IMR-90 (cell line): Measurements from ENCODE around the gene LHPP. TPM values are rescaled to one million over a fixed set of nuclear protein-coding genes. Genes with fewer than 3 reads are reported as not detected.

Experiments
- ATAC-seq: fragments of 200-7000 bp; cut with Tn5 transposase; 2 replicates; pipeline ENCODE4 v1.9.1; 2020; ENCODE audit warnings: low read depth, mild to moderate bottlenecking, moderate library complexity
- BruUV-seq: library from RNA; stranded (reverse); fragments of 400-500 nt; replicated peaks from 2 replicates; lab custom pipeline; 2021; lab: Mats Ljungman, UMichigan
- CTCF ChIA-PET: fragments of 300-600 bp; formaldehyde crosslinking; extraction: SDS; loops from one replicate; lab custom pipeline; 2021; ENCODE audit warnings: antibody characterized with exemption; lab: Yijun Ruan, JAX
- POLR2A ChIA-PET: fragments of 300-600 bp; sonication (Branson Sonifier 250); formaldehyde crosslinking; loops from one replicate; lab custom pipeline; 2022; ENCODE audit warnings: antibody characterized with exemption; ENCODE audit not compliant: unreplicated experiment; lab: Charles Lee
- DNase-seq: peaks from one replicate; pipeline ENCODE4 v3.0.0; 2013
- H2AFZ ChIP-seq: replicated peaks from 2 replicates; pipeline ENCODE3; 2013; ENCODE audit warnings: low read length, mild to moderate bottlenecking; ENCODE audit not compliant: poor library complexity
- H2AK5ac ChIP-seq: 2 replicates; pipeline ENCODE4 v1.6.1; 2013; ENCODE audit warnings: low read depth, low read length, inconsistent platforms
- H2AK9ac ChIP-seq: replicated peaks from 2 replicates; pipeline ENCODE3; 2013; ENCODE audit warnings: mild to moderate bottlenecking, low read depth, low read length, moderate library complexity; ENCODE audit not compliant: poor library complexity
- H2BK120ac ChIP-seq: 2 replicates; pipeline ENCODE4 v1.6.1; 2013; ENCODE audit warnings: low read depth, low read length, inconsistent platforms
- H2BK15ac ChIP-seq: 3 replicates; pipeline ENCODE4 v1.6.1; 2013; ENCODE audit warnings: low read depth, low read length, inconsistent platforms
- H2BK20ac ChIP-seq: 2 replicates; pipeline ENCODE4 v1.6.1; 2013; ENCODE audit warnings: low read depth, mild to moderate bottlenecking, inconsistent platforms, low read length, moderate library complexity
- H2BK5ac ChIP-seq: 2 replicates; pipeline ENCODE4 v1.6.1; 2013; ENCODE audit warnings: mild to moderate bottlenecking, low read depth, low read length, inconsistent platforms; ENCODE audit not compliant: poor library complexity, severe bottlenecking
- H3K14ac ChIP-seq: replicated peaks from 2 replicates; pipeline ENCODE4 v1.6.1; 2013; ENCODE audit warnings: low read depth, low read length, inconsistent platforms
- H3K18ac ChIP-seq: 2 replicates; pipeline ENCODE4 v1.6.1; 2013; ENCODE audit warnings: low read depth, low read length, control low read depth
- H3K23ac ChIP-seq: 2 replicates; pipeline ENCODE4 v1.6.1; 2013; ENCODE audit warnings: low read depth, low read length, inconsistent platforms
- H3K27ac ChIP-seq: 2 replicates; pipeline ENCODE4 v1.5.1; 2013; ENCODE audit warnings: mild to moderate bottlenecking, control low read depth, low read length; ENCODE audit not compliant: insufficient read depth
- H3K27me3 ChIP-seq: 2 replicates; pipeline ENCODE4 v1.6.1; 2013; ENCODE audit warnings: low read length; ENCODE audit not compliant: control insufficient read depth, insufficient read depth
- H3K36me3 ChIP-seq: 2 replicates; pipeline ENCODE4 v1.6.1; 2013; ENCODE audit warnings: low read length, mixed read lengths; ENCODE audit not compliant: control insufficient read depth, insufficient read depth
- H3K4ac ChIP-seq: 2 replicates; pipeline ENCODE4 v1.6.1; 2013; ENCODE audit warnings: low read depth, low read length, inconsistent platforms
- H3K4me1 ChIP-seq: 2 replicates; pipeline ENCODE4 v1.6.1; 2013; ENCODE audit warnings: low read length, mixed read lengths; ENCODE audit not compliant: control insufficient read depth, insufficient read depth
- H3K4me2 ChIP-seq: 2 replicates; pipeline ENCODE4 v1.6.1; 2013; ENCODE audit warnings: low read depth, mild to moderate bottlenecking, control low read depth, low read length, moderate library complexity
- H3K4me3 ChIP-seq: 2 replicates; pipeline ENCODE4 v1.5.1; 2013; ENCODE audit warnings: low read depth, mild to moderate bottlenecking, control low read depth, low read length, moderate library complexity; ENCODE audit not compliant: insufficient read depth
- H3K56ac ChIP-seq: 2 replicates; pipeline ENCODE4 v1.6.1; 2013; ENCODE audit warnings: low read length, inconsistent platforms; ENCODE audit not compliant: insufficient read depth; ENCODE audit errors: extremely low read depth
- H3K79me1 ChIP-seq, 2 experiments: 2 replicates each; pipeline ENCODE4 v1.6.1; 2013; ENCODE audit warnings: low read length in 2 of 2, inconsistent platforms in 1 of 2, low read depth in 1 of 2
- H3K9ac ChIP-seq: 2 replicates; pipeline ENCODE4 v1.6.1; 2013; ENCODE audit warnings: low read depth, low read length, control low read depth
- H3K9me1 ChIP-seq: 2 replicates; pipeline ENCODE4 v1.6.1; 2013; ENCODE audit warnings: low read length, inconsistent platforms; ENCODE audit not compliant: insufficient read depth
- H3K9me3 ChIP-seq: 2 replicates; pipeline ENCODE4 v1.6.1; 2013; ENCODE audit warnings: low read length; ENCODE audit not compliant: control insufficient read depth, insufficient read depth
- H4K20me1 ChIP-seq: 2 replicates; pipeline ENCODE4 v1.6.1; 2013; ENCODE audit warnings: low read length, inconsistent platforms; ENCODE audit not compliant: insufficient read depth
- H4K5ac ChIP-seq: 2 replicates; pipeline ENCODE4 v1.6.1; 2013; ENCODE audit warnings: mild to moderate bottlenecking, low read depth, low read length, control low read depth
- H4K8ac ChIP-seq, 2 experiments: 2 replicates each; pipeline ENCODE4 v1.6.1; 2013; ENCODE audit warnings: low read depth in 2 of 2, low read length in 2 of 2, control low read depth in 1 of 2, inconsistent platforms in 1 of 2
- H4K91ac ChIP-seq: 2 replicates; pipeline ENCODE4 v1.6.1; 2013; ENCODE audit warnings: low read depth, low read length, inconsistent platforms; ENCODE audit not compliant: insufficient read depth
- BHLHE40 ChIP-seq: fragments of 150-350 bp; IDR thresholded peaks from 2 replicates; pipeline ENCODE4 v1.6.1; 2016; ENCODE audit warnings: mild to moderate bottlenecking, low read depth, low read length
- CEBPB ChIP-seq: IDR thresholded peaks from 2 replicates; pipeline ENCODE4 v1.6.1; 2012; ENCODE audit warnings: low read depth, low read length, improper control_type of control experiment
- CHD1 ChIP-seq: IDR thresholded peaks from 2 replicates; pipeline ENCODE4 v1.6.1; 2012; ENCODE audit warnings: low read depth, low read length, improper control_type of control experiment
- CTCF ChIP-seq: conservative IDR thresholded peaks from 2 replicates; pipeline ENCODE4 v1.5.1; 2012; ENCODE audit warnings: mild to moderate bottlenecking, low read depth, low read length, improper control_type of control experiment
- FOS ChIP-seq: fragments of 150-350 bp; IDR thresholded peaks from 2 replicates; pipeline ENCODE4 v1.6.1; 2016; ENCODE audit warnings: low read depth, low read length
- MAFK ChIP-seq: IDR thresholded peaks from 2 replicates; pipeline ENCODE4 v1.6.1; 2012; ENCODE audit warnings: low read depth, low read length, improper control_type of control experiment
- MAZ ChIP-seq: IDR thresholded peaks from 2 replicates; pipeline ENCODE4 v1.6.1; 2012; ENCODE audit warnings: low read depth, mild to moderate bottlenecking, low read length, improper control_type of control experiment, moderate library complexity, borderline replicate concordance
- MXI1 ChIP-seq: IDR thresholded peaks from 2 replicates; pipeline ENCODE4 v1.6.1; 2012; ENCODE audit warnings: low read depth, mild to moderate bottlenecking, low read length, moderate library complexity, borderline replicate concordance
- NFE2L2 ChIP-seq: fragments of 150-350 bp; IDR thresholded peaks from 2 replicates; pipeline ENCODE4 v1.6.1; 2016; ENCODE audit warnings: low read depth, mild to moderate bottlenecking, low read length
- POLR2A ChIP-seq: IDR thresholded peaks from 2 replicates; pipeline ENCODE4 v1.6.1; 2012; ENCODE audit warnings: mild to moderate bottlenecking, low read depth, low read length
- RAD21 ChIP-seq: IDR thresholded peaks from 2 replicates; pipeline ENCODE4 v1.6.1; 2012; ENCODE audit warnings: low read length, improper control_type of control experiment
- RCOR1 ChIP-seq: IDR thresholded peaks from 2 replicates; pipeline ENCODE4 v1.6.1; 2012; ENCODE audit warnings: mild to moderate bottlenecking, low read length, improper control_type of control experiment; ENCODE audit not compliant: insufficient replicate concordance
- RFX5 ChIP-seq: IDR thresholded peaks from 2 replicates; pipeline ENCODE4 v1.8.0; 2012; ENCODE audit warnings: low read depth, mild to moderate bottlenecking, low read length, moderate library complexity
- SMC3 ChIP-seq: fragments of 150-350 bp; IDR thresholded peaks from 2 replicates; pipeline ENCODE4 v1.6.1; 2016; ENCODE audit warnings: low read depth, mild to moderate bottlenecking, antibody characterized with exemption, low read length, moderate library complexity
- USF2 ChIP-seq: fragments of 150-350 bp; IDR thresholded peaks from 2 replicates; pipeline ENCODE4 v1.6.1; 2017; ENCODE audit warnings: mild to moderate bottlenecking, antibody characterized with exemption, low read length, low read depth
- WGBS, 2 experiments: methylation state at CpG; one replicate each; pipeline versions ENCODE4 v1.1.5 to v1.1.7; 2013; ENCODE audit warnings: missing lambda C conversion rate in 2 of 2; ENCODE audit not compliant: insufficient read length in 1 of 2; ENCODE audit errors: extremely low coverage in 2 of 2; 5-methylcytosine and 5-hydroxymethylcytosine counted together
- dilution Hi-C: fragments of 300-500 bp; cut with HindIII; formaldehyde crosslinking; loops from one replicate; pipeline ENCODE4 v1.14.3; 2018; ENCODE audit warnings: low sequenced_read_pairs; ENCODE audit not compliant: unreplicated experiment
- in situ Hi-C: fragments of 300-500 bp; cut with MboI; formaldehyde crosslinking; loops from 3 replicates; pipeline ENCODE4 v1.14.3; 2019; ENCODE audit warnings: low sequenced_read_pairs, inconsistent platforms, mixed read lengths
- intact Hi-C: fragments of 100-400 bp; cut with micrococcal nuclease; formaldehyde crosslinking; loops from 2 replicates; pipeline ENCODE4 v1.10.0; 2022
- polyA plus RNA-seq, 3 experiments: library from polyadenylated mRNA; depleted of rRNA; stranded (reverse); fragments of >200 nt; gene quantifications; 2 replicates each; pipeline ENCODE4 v1.2.3, GENCODE V29; 2012; ENCODE audit warnings: low replicate concordance in 1 of 3
- total RNA-seq: library from RNA; depleted of rRNA; stranded (reverse); fragments of >200 nt; gene quantifications from 2 replicates; pipeline ENCODE4 v1.2.3, GENCODE V29; 2012

Gene LHPP
- total and polyA plus RNA-seq, 2 of the 4 experiments (the other 2 are of a cell fraction) = 2.7 to 8.3 TPM

- peaks cover 17% of the 10 kb centered on the region; the same call in 1 of the 2 replicates for H4K20me1 ChIP-seq
- in situ Hi-C loops = no loop called here
- DNase-seq (peak; percentile 92), ATAC-seq (peak; percentile 96)
- peak within 1 kb of the TSS; percentile 51 for H3K14ac ChIP-seq
- peak within 1 kb of the TSS; percentile 79 for H3K9ac ChIP-seq
- no peak within 1 kb of the TSS for H3K56ac ChIP-seq
- no peaks in the 10 kb centered on the region for H3K36me3 ChIP-seq
- intact Hi-C loops = loop anchor here (1.0 to 10.0 kb wide), 3 partner anchors 54 to 1264 kb away; partner anchors contain the start of gene BUB3
- H3K27ac ChIP-seq = peak within 1 kb of the TSS; percentile 63
- POLR2A ChIA-PET = interaction anchor here (0.5 to 0.7 kb wide), 2 partner anchors 11 to 16 kb away, joined by 3 to 4 read pairs; no protein-coding TSS in a partner anchor
- WGBS, 2 experiments = 5% methylated on average over 16 of the region's 70 CpGs; no CpG with 5 or more reads in 1 of the 2 experiments
- peak within 1 kb of the TSS; percentile 25; the same call in 1 of the 2 replicates for H3K4ac ChIP-seq
- no peak within 1 kb of the TSS; the same call in 1 of the 2 replicates for H3K23ac ChIP-seq
- no peaks in the 10 kb centered on the region for H3K4me1 ChIP-seq
- H2BK15ac ChIP-seq = no peak within 1 kb of the TSS
- no peak within 1 kb of the TSS for H2AK5ac ChIP-seq
- H2BK20ac ChIP-seq = no peak within 1 kb of the TSS
- dilution Hi-C loops = no loop called here
- H2BK120ac ChIP-seq = no peak within 1 kb of the TSS
- CTCF ChIA-PET = interaction anchor here (0.8 to 1.1 kb wide), 2 partner anchors 22 to 23 kb away, joined by 3 read pairs; no protein-coding TSS in a partner anchor
- no peak within 1 kb of the TSS for H3K18ac ChIP-seq
- H3K4me3 ChIP-seq = peak within 1 kb of the TSS; percentile 67
- H2AFZ ChIP-seq = peak within 1 kb of the TSS; percentile 89
- H2AK9ac ChIP-seq = peak within 1 kb of the TSS; percentile 93
- H3K9me1 ChIP-seq = no peaks in the 10 kb centered on the region; the same call in 1 of the 2 replicates
- no TSS peak for BruUV-seq
- H3K27me3 ChIP-seq = peaks cover 10% of the 10 kb centered on the region; the same call in 1 of the 2 replicates
- peak within 1 kb of the TSS; percentile 12 to 42; a peak in 2 of 4 replicates for H4K8ac ChIP-seq
- H2BK5ac ChIP-seq = peak within 1 kb of the TSS; percentile 29
- H3K9me3 ChIP-seq = no peaks in the 10 kb centered on the region
- peaks cover 16 to 26% of the 10 kb centered on the region in 2 experiments for H3K79me1 ChIP-seq
- H4K91ac ChIP-seq = no peak within 1 kb of the TSS
- H4K5ac ChIP-seq = no peak within 1 kb of the TSS
- H3K4me2 ChIP-seq = peak within 1 kb of the TSS; percentile 95
- TF ChIP-seq SMC3 (no peak), RAD21 (no peak), MAFK (no peak), RCOR1 (no peak), BHLHE40 (no peak), CEBPB (no peak), RFX5 (no peak), USF2 (no peak), MXI1 (peak; percentile 70; the same call in 1 of the 2 replicates), POLR2A (peak; percentile 99), CTCF (0 out of 2 replicates have a peak, but pooled peaks have one; percentile 1), NFE2L2 (no peak), CHD1 (no peak), FOS (0 out of 2 replicates have a peak, but pooled peaks have one; percentile 17), MAZ (peak; percentile 55; the same call in 1 of the 2 replicates)
These were observed 42.7 kb upstream of the LHPP start, which contains the start of gene OAT for GRCh38 chr10:124418726-124419501. OAT (minus strand) TSS chr10:124418923; CDS start chr10:124412171, 6,752 bp downstream.
